ENCODE measurements around the gene MTHFR. TPM values are rescaled to one million over a fixed set of nuclear protein-coding genes. Genes with fewer than 3 reads are reported as not detected.
A peak's percentile ranks its signal among the peaks of the same experiment; 100 is the strongest.

The MTHFR gene
- total and polyA plus RNA-seq, 12 donors = 8.1 to 82.4 (median 31.1) TPM

DNA sequence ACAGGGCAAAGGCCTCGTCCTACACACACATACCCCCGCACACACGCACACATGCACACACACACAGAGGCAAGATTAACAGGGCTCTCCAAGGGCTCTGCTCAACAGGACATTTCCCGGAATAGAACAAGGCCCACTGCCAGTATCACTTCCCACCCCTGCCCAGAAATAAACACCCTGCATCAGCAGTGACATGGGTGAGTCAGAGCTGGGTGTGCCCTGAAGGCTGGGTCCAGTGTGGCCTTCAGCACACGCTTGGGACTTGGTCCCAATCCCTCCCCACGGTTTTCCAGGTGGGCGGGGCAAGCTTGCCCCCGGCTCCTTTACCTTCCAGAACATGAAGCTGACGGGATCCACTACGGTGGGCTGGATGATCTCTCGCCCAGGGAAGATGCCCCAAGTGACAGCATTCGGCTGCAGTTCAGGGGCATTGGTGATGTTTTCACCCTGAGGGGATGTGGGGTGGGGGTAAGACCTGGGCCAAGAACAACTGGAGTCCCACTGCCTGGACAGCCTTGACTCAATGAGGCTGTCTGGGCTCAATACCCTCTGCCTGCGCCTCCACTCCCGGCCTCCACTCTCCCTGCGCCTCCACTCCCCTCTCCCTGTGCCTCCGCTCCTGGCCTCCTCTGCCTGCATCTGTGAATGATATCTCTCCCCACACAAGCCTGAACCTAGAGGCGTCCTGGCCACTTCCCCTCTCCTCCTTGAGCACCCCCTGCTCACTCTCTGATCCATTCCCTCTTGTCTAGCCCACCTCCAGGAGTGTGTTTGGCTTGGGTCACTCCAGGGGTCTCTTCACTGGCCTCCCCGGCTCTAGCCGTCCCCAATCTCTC lies 14.7 kb downstream of the MTHFR start:
- peak in 1 of 2 donors; percentile 69 for TF ChIP-seq POLR2A (IDR thresholded peaks at IDR 0.05)
- TF ChIP-seq, protein P1, sequence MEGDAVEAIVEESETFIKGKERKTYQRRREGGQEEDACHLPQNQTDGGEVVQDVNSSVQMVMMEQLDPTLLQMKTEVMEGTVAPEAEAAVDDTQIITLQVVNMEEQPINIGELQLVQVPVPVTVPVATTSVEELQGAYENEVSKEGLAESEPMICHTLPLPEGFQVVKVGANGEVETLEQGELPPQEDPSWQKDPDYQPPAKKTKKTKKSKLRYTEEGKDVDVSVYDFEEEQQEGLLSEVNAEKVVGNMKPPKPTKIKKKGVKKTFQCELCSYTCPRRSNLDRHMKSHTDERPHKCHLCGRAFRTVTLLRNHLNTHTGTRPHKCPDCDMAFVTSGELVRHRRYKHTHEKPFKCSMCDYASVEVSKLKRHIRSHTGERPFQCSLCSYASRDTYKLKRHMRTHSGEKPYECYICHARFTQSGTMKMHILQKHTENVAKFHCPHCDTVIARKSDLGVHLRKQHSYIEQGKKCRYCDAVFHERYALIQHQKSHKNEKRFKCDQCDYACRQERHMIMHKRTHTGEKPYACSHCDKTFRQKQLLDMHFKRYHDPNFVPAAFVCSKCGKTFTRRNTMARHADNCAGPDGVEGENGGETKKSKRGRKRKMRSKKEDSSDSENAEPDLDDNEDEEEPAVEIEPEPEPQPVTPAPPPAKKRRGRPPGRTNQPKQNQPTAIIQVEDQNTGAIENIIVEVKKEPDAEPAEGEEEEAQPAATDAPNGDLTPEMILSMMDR (IDR thresholded peaks at IDR 0.05) = no peak
- Histone ChIP-seq H3K4me3 (no peak overlapping the region), H3K36me3 (replicated peaks in 1 of 2) (peaks cover 0 to 56% of the 10 kb centered on the region in 2 donors), H3K27me3 (no peaks in the 10 kb centered on the region), H3K9me3 (replicated peaks in 1 of 3) (no peaks in the 10 kb centered on the region), H3K27ac (peak overlapping the region; percentile 63 to 96 (median 86)), H3K4me1 (replicated peaks in 1 of 2) (peaks cover 38 to 65% of the 10 kb centered on the region in 2 donors)
- WGBS, 4 donors = 43 to 50% (median 47%) methylated on average over 11 to 19 of the region's 19 CpGs
- DNase-seq = peak; percentile 92 to 99 (median 97)
- intact Hi-C loops (cut with DNase I) = no loop called here

DNA sequence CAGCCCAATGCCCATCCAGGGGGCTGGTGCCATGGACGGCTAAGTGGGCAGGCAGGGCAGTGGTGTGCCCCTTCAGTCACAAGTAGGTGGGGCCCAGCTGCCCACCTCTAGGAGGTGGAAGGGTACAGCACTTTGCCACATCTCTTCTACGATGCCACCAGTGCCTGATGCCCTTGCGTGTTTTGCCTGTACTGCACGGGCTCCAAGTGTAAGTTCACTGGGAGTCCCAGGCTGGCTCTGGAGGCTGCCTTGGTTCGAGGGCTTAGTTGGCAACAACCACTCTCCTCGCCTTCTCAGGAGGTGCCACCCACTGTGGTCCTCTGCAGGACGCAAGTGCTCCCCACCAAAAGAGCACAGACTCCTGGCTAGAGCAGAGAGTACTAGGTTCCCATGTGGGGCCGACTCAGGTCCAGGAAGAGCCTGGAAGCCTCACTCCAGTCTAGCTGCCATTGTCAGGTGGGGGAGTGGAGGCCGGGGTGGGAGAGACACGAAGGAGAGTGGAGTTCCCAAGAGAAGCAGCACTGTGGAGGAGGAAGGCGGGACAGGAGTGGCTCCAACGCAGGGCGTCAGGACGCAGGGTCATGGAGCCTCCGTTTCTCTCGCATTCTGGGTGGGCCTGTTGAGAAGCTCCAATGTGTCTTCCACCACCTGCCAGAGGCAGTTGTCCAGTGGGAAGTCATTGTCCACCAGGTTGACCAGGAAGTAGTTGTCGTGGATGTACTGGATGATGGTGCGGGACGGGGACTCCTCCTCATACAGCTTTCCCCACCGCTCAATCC lies 15.5 kb downstream of the MTHFR start:
- peak in 2 of 7 donors; percentile 37 to 38 for DNase-seq
- H3K4me1 ChIP-seq (replicated peaks in 1 of 2) = peaks cover 42 to 69% of the 10 kb centered on the region in 2 donors
- peaks cover 0 to 48% of the 10 kb centered on the region in 2 donors for H3K36me3 ChIP-seq (replicated peaks in 1 of 2)
- 65 to 75% (median 71%) methylated on average over 14 to 20 of the region's 20 CpGs for WGBS, 4 donors
- no peaks in the 10 kb centered on the region for H3K27me3 ChIP-seq
- TF ChIP-seq, protein P1 (IDR thresholded peaks at IDR 0.05) = no peak
- TF ChIP-seq POLR2A (IDR thresholded peaks at IDR 0.05) = no peak
- intact Hi-C loops (cut with DNase I) = no loop called here
- H3K27ac ChIP-seq = peak overlapping the region; percentile 15 to 96 (median 86)
- H3K4me3 ChIP-seq = no peak overlapping the region
- H3K9me3 ChIP-seq (replicated peaks in 1 of 3) = no peaks in the 10 kb centered on the region

DNA sequence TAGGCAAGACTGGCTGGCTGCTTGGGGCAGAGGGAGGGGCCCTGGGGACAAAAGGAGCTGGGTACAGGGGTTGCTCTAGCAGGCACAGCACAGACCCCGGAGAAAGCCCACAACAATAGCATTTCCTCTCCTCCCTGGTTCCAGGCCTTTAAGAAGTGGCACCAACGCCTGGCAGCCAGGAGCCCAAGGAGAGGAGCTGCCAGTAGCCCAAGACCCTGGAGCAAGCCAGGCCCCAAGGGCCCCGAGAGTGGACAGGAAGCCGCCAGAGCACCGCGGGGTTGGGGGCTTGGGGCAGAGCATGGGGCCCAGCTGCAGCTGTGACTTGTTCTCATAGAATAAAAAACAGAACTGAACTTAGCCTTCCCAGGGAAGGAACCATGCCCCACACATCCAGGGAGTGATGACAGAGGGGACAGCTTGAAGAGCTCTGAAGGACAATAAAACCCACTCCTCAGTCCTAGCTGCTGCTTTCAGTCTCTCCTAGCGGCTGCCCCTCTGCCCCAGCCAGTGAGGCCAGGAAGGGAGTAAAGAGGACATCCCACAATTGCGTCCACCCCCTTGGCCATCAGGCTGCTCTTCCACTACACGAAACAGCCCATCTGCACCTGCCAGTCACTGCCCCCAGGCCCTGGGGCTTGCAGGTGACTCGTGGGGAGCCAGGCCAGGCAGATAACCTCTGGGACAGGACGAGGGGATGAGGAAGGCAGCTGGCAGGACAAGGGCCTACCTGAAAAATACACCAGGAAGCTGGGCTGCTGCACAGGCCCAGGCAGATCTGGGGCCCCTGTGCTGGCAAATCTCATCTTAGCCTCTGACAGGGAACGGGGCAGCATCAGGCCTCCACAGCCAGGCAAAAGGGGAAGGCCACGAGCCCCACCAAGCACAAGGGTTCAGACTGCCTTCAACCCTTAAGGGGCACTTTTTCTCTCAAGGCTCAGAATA lies 16.4 kb downstream of the MTHFR start:
- H3K4me3 ChIP-seq = no peak overlapping the region
- 67 to 69% (median 67%) methylated on average over 8 to 13 of the region's 13 CpGs for WGBS, 4 donors
- peaks cover 0 to 39% of the 10 kb centered on the region in 2 donors for H3K36me3 ChIP-seq (replicated peaks in 1 of 2)
- peak overlapping the region in 4 of 5 donors; percentile 85 to 96 (median 90) for H3K27ac ChIP-seq
- intact Hi-C loops (cut with DNase I) = no loop called here
- peaks cover 47 to 77% of the 10 kb centered on the region in 2 donors for H3K4me1 ChIP-seq (replicated peaks in 1 of 2)
- H3K27me3 ChIP-seq = no peaks in the 10 kb centered on the region
- DNase-seq = peak in 1 of 7 donors; percentile 28
- H3K9me3 ChIP-seq (replicated peaks in 1 of 3) = no peaks in the 10 kb centered on the region
- TF ChIP-seq POLR2A (IDR thresholded peaks at IDR 0.05) = no peak
- TF ChIP-seq, protein P1 (IDR thresholded peaks at IDR 0.05) = no peak

Measured in adrenal gland (tissue), 12 donors.